Fibroblast of the aortic adventitia (primary cell): ENCODE data around the gene RNASEL. TPM values are rescaled to one million over a fixed set of nuclear protein-coding genes. Genes with fewer than 3 reads are reported as not detected.
A peak's percentile ranks its signal among the peaks of the same experiment; 100 is the strongest.

Experiments
- DNase-seq: peaks from one replicate; pipeline ENCODE4 v3.0.0-alpha.2; 2010; ENCODE audit warnings: low read depth
- H3K4me3 ChIP-seq: 2 replicates; pipeline ENCODE4 v1.5.1; 2011; ENCODE audit warnings: low read depth, mild to moderate bottlenecking, control low read depth, low read length, moderate library complexity
- total RNA-seq: library from RNA; depleted of rRNA; stranded (reverse); fragments of >200 nt; gene quantifications from 2 replicates; pipeline ENCODE4 v1.2.3, GENCODE V29; 2012; ENCODE audit warnings: low replicate concordance
- TF ChIP-seq, protein P1 (sequence below): IDR thresholded peaks from 2 replicates; pipeline ENCODE4 v1.5.1; 2011; ENCODE audit warnings: mild to moderate bottlenecking, low read length, control low read depth, inconsistent platforms; ENCODE audit not compliant: insufficient read depth

RNASEL gene
- total RNA-seq, 1 donor = 9.5 TPM

GRCh38 chr1:182589931-182590330, 875 bp upstream of the RNASEL start:
- TF ChIP-seq, protein P1, sequence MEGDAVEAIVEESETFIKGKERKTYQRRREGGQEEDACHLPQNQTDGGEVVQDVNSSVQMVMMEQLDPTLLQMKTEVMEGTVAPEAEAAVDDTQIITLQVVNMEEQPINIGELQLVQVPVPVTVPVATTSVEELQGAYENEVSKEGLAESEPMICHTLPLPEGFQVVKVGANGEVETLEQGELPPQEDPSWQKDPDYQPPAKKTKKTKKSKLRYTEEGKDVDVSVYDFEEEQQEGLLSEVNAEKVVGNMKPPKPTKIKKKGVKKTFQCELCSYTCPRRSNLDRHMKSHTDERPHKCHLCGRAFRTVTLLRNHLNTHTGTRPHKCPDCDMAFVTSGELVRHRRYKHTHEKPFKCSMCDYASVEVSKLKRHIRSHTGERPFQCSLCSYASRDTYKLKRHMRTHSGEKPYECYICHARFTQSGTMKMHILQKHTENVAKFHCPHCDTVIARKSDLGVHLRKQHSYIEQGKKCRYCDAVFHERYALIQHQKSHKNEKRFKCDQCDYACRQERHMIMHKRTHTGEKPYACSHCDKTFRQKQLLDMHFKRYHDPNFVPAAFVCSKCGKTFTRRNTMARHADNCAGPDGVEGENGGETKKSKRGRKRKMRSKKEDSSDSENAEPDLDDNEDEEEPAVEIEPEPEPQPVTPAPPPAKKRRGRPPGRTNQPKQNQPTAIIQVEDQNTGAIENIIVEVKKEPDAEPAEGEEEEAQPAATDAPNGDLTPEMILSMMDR = no peak
- DNase-seq = no peak
- no peak overlapping the region for H3K4me3 ChIP-seq

DNA sequence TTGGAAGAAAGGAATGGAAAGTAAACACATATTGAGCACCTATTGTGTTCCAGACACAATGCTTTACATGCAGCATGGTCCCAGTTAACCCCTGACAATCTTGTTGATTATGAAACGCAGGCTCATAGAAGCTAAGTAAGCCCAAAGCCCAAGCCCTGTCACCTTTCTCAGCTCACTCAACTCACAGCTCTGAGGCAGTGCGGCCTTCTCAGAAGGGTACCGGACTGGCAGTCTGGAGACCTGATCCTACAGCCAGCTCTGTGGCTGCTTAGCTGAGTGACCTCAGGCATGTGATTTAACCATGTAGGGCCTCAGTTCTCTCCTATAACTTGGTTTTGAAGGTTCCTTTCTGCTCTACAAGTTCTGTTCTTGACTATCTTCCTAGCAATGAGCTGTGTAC, 464 bp upstream of the RNASEL start:
- no peak for DNase-seq
- TF ChIP-seq, protein P1 = no peak
- no peak overlapping the region for H3K4me3 ChIP-seq

GRCh38 chr1:182587666-182588499, 1.2 kb downstream of the RNASEL start:
- peak overlapping the region; percentile 85 for H3K4me3 ChIP-seq
- TF ChIP-seq, protein P1 = no peak
- no peak for DNase-seq

GRCh38 chr1:182587093-182587492, 2.0 kb downstream of the RNASEL start:
- H3K4me3 ChIP-seq = no peak overlapping the region
- DNase-seq = no peak
- TF ChIP-seq, protein P1 = no peak

DNA sequence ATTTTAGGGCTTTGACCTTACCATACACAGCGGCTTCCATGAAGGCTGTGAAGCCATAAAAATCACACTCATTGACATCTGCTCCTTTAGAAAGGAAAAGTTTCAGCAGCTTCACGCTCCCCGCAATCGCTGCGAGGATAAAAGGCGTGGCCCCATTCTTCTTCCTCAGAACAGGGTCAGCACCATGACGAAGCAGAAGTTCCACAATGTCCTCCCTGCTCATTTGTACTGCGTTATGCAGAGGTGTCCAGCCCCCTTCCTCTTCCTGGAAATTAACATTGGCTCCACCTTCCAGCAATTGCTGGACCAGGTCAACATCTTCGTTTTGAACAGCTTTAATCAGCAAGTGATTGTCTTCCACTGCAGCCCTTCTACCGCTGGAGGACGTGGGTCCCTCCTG, 2.7 kb downstream of the RNASEL start:
- H3K4me3 ChIP-seq = no peak overlapping the region
- DNase-seq = no peak
- TF ChIP-seq, protein P1 = no peak

- no peak for DNase-seq
- no peak overlapping the region for H3K4me3 ChIP-seq
- TF ChIP-seq, protein P1 = no peak
Measured at GRCh38 chr1:182584746-182585145, 4.3 kb downstream of the RNASEL start.
